HepG2 (cell line): ENCODE measurements around the gene GDF2. TPM values are rescaled to one million over a fixed set of nuclear protein-coding genes. Genes with fewer than 3 reads are reported as not detected.

Source experiments
- ATAC-seq: fragments of 200-7000 bp; cut with Tn5 transposase; 3 replicates; pipeline ENCODE4 v1.9.1; 2020; ENCODE audit warnings: mild to moderate bottlenecking, moderate library complexity
- BruUV-seq: library from RNA; stranded (reverse); fragments of 400-500 nt; replicated peaks from 2 replicates; lab custom pipeline; 2021; lab: Mats Ljungman, UMichigan
- CTCF ChIA-PET: fragments of 300-600 bp; formaldehyde crosslinking; extraction: SDS; loops from one replicate; lab custom pipeline; 2021; ENCODE audit warnings: low total read pairs, inconsistent platforms, low intra/inter-chr PET ratio; lab: Yijun Ruan, JAX
- POLR2A ChIA-PET: fragments of 350-600 bp; sonication (Branson Sonifier 250); formaldehyde crosslinking; loops from one replicate; lab custom pipeline; 2020; ENCODE audit warnings: antibody characterized with exemption, inconsistent platforms; lab: Yijun Ruan, JAX
- DNase-seq: peaks from one replicate; pipeline ENCODE4 v3.0.0-alpha.2; 2015; ENCODE audit warnings: low spot score
- FAIRE-seq: peaks from 3 replicates; lab custom pipeline; 2011; peaks lifted over from hg19 to GRCh38; lab: Jason Lieb, UNC
- H2AFZ ChIP-seq: one replicate; pipeline ENCODE4 v1.6.1; 2011; ENCODE audit warnings: low read length, inconsistent platforms
- H3K27ac ChIP-seq: fragments of 300-600 bp; 3 replicates; pipeline ENCODE4 v1.8.0; 2011; ENCODE audit warnings: mixed run types, mild to moderate bottlenecking, mixed read lengths, low read length, inconsistent platforms; ENCODE audit not compliant: insufficient read depth; ENCODE audit errors: extremely low read length
- H3K27me3 ChIP-seq, 2 experiments: fragments of 200-600 bp in 1 of 2; 2 replicates in 1 of 2; 3 replicates in 1 of 2; pipeline versions ENCODE4 v1.6.0 to v1.8.0; 2011; ENCODE audit warnings: low read length in 2 of 2, mild to moderate bottlenecking in 2 of 2, moderate library complexity in 2 of 2, inconsistent platforms in 1 of 2; ENCODE audit not compliant: insufficient read depth in 2 of 2, control insufficient read depth in 1 of 2
- H3K36me3 ChIP-seq, 2 experiments: fragments of 200-600 bp in 1 of 2; replicated peaks in 1 of 2; 2 replicates in 1 of 2; 3 replicates in 1 of 2; pipeline versions ENCODE4 v1.5.1 to v1.8.0; 2011; ENCODE audit warnings: low read length in 2 of 2, inconsistent platforms in 1 of 2; ENCODE audit not compliant: insufficient read depth in 2 of 2, control insufficient read depth in 1 of 2
- H3K4me1 ChIP-seq: 2 replicates; pipeline ENCODE4 v1.5.1; 2012; ENCODE audit warnings: low read length, inconsistent platforms; ENCODE audit not compliant: insufficient read depth
- H3K4me2 ChIP-seq: 2 replicates; pipeline ENCODE4 v1.6.0; 2011; ENCODE audit warnings: low read depth, low read length, inconsistent platforms
- H3K4me3 ChIP-seq, 3 experiments: fragments of 200-600 bp in 1 of 3; sonication (generic), shearing (Covaris generic) in 1 of 3; replicated peaks in 1 of 3; 2 replicates each; pipeline ENCODE4 v1.5.1; 2011 to 2016; ENCODE audit warnings: low read length in 3 of 3, inconsistent platforms in 2 of 3, low read depth in 2 of 3, mild to moderate bottlenecking in 2 of 3, control low read depth in 1 of 3, mixed read lengths in 1 of 3; ENCODE audit not compliant: insufficient read depth in 1 of 3
- H3K79me2 ChIP-seq: one replicate; pipeline ENCODE4 v1.6.1; 2011; ENCODE audit warnings: low read length, inconsistent platforms; ENCODE audit not compliant: insufficient read depth
- H3K9ac ChIP-seq: 2 replicates; pipeline ENCODE4 v1.6.0; 2011; ENCODE audit warnings: mild to moderate bottlenecking, low read depth, low read length, inconsistent platforms; ENCODE audit not compliant: insufficient read depth
- H3K9me3 ChIP-seq: 2 replicates; pipeline ENCODE4 v1.5.1; 2012; ENCODE audit warnings: mild to moderate bottlenecking, low read length
- H4K20me1 ChIP-seq: 2 replicates; pipeline ENCODE4 v1.6.0; 2011; ENCODE audit warnings: inconsistent platforms, mild to moderate bottlenecking, low read length, moderate library complexity; ENCODE audit not compliant: insufficient read depth
- E2F2 ChIP-seq: sonication (generic); formaldehyde crosslinking; IDR thresholded peaks from 2 replicates; pipeline ENCODE4 v1.4.0; 2020; ENCODE audit warnings: missing genetic modification reagents, borderline replicate concordance
- RELA ChIP-seq: sonication (generic); formaldehyde crosslinking; IDR thresholded peaks from 2 replicates; pipeline ENCODE4 v1.4.0; 2020; ENCODE audit warnings: missing genetic modification reagents
- TAF1 ChIP-seq: sonication (generic); formaldehyde crosslinking; IDR thresholded peaks from 2 replicates; pipeline ENCODE4 v1.4.0; 2020; ENCODE audit warnings: missing genetic modification reagents
- ZIK1 ChIP-seq: sonication (generic); formaldehyde crosslinking; IDR thresholded peaks from 2 replicates; pipeline ENCODE4 v1.5.0; 2020; ENCODE audit warnings: mild to moderate bottlenecking, low read depth, missing genetic modification reagents, borderline replicate concordance
- WGBS: methylation state at CpG from one replicate; pipeline ENCODE4 v1.1.6; 2017; ENCODE audit warnings: low lambda C conversion rate; 5-methylcytosine and 5-hydroxymethylcytosine counted together
- in situ Hi-C: cut with HindIII; loops from 2 replicates; pipeline ENCODE4 v1.10.0; 2017; ENCODE audit warnings: low pct_unique_long_range_greater_than_20kb; ENCODE audit not compliant: extremely low pct_ligation_motif_present
- intact Hi-C: fragments of 100-400 bp; cut with micrococcal nuclease; formaldehyde crosslinking; loops from one replicate; pipeline ENCODE4 v1.10.0; 2022; ENCODE audit not compliant: unreplicated experiment
- polyA plus RNA-seq, 8 experiments: library from polyadenylated mRNA; depleted of rRNA in 3 of 8; stranded (reverse) in 7 of 8; unstranded in 1 of 8; fragments of >200 nt; fragmentation: Illumina TruSeq in 4 of 8; extraction: Trizol in 4 of 8; gene quantifications; 2 replicates each; pipeline versions ENCODE4 v1.2.1 to v1.2.3, GENCODE V29; 2011 to 2016; ENCODE audit warnings: low read depth in 4 of 8, missing spikeins in 1 of 8, mixed read lengths in 1 of 8; ENCODE audit not compliant: insufficient read depth in 1 of 8
- total RNA-seq, 5 experiments: library from RNA; depleted of rRNA; stranded (reverse); fragments of >200 nt; fragmentation: Illumina TruSeq; extraction: Trizol; gene quantifications; 2 replicates each; pipeline ENCODE4 v1.2.3, GENCODE V29; 2016; ENCODE audit warnings: low read depth in 1 of 5

GDF2 gene
- total and polyA plus RNA-seq, 2 of the 13 experiments (the other 11 are each of a cell fraction or from before 2014, with no cell fraction given) = not detected

GRCh38 chr10:47348661-47349470 lies 26.6 kb downstream of the GDF2 start (continued):
- TF ChIP-seq ZIK1 (CRISPR knock-in tag) (no peak), RELA (no peak), TAF1 (CRISPR knock-in tag) (no peak)

GRCh38 chr10:47349516-47349915 lies 27.3 kb downstream of the GDF2 start:
- POLR2A ChIA-PET = no interaction called here

More at GRCh38 chr10:47349516-47349915, 27.3 kb downstream of the GDF2 start:
- TF ChIP-seq E2F2 (CRISPR knock-in tag) = no peak
- no peak for FAIRE-seq
- Histone ChIP-seq H3K27me3 (peaks cover 6 to 22% of the 10 kb centered on the region in 2 experiments; a peak in 3 of 5 replicates), H3K9ac (no peak overlapping the region), H3K27ac (no peak overlapping the region), H3K9me3 (no peaks in the 10 kb centered on the region), H3K4me2 (no peak overlapping the region), H4K20me1 (no peaks in the 10 kb centered on the region), H3K4me3 (no peak overlapping the region), H3K36me3 (no peaks in the 10 kb centered on the region), H3K79me2 (no peaks in the 10 kb centered on the region), H2AFZ (no peak overlapping the region), H3K4me1 (no peaks in the 10 kb centered on the region)
- WGBS = 42% methylated on average over 7 of the region's 22 CpGs
- in situ Hi-C loops = no loop called here
- no peak for DNase-seq
- no peak for ATAC-seq
- BruUV-seq = no TSS peak
- intact Hi-C loops = no loop called here
- CTCF ChIA-PET = no interaction called here
